GM19238 (cell line): Measurements from ENCODE around the gene ZNF304.
"Not testable (repeated sequence)": the region's sequence is repeated elsewhere in the genome, so short reads cannot be mapped to it uniquely, and the experiment has no call there.

Experiments
- DNase-seq: peaks from one replicate; pipeline ENCODE4 v3.0.0; 2011; ENCODE audit warnings: low spot score; ENCODE audit not compliant: insufficient read length

The ZNF304 gene

GRCh38 chr19:57362419-57362818 lies 11.3 kb downstream of the ZNF304 start:
- DNase-seq = no peak

GRCh38 chr19:57362997-57363687 lies 12.1 kb downstream of the ZNF304 start, which contains the start of the genes TRAPPC2B and ZNF547:
TRAPPC2B (plus strand) TSS chr19:57363551; CDS start chr19:57364834, 1,283 bp downstream.
ZNF547 (plus strand) TSS chr19:57363551; CDS start chr19:57368556, 5,005 bp downstream.
- DNase-seq = peak; percentile 79

DNA sequence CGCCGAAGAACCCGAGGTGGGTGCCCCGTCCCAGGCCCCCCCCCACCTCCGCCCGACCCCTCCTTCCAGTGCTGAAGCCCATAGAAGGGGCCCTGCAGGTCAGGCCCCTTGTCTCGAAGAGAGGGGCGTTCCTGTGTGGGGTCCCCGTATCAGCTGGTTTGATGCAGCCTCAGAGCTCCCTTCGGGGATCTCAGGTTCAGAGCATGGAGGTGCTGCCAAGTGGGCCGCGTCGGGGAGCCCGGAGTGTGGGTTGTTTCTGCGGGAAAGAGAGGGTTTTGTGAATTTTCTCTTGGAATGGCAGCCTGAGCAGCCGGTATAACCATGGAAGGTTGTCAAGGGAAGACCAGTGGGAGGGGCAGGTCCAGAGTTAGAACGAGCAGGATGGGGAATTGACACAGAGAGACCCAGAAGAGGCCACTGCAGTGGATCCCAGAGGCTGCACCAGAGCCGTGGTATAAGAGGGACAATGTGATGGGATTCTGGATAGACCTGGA lies 12.7 kb downstream of the ZNF304 start:
- no peak for DNase-seq

DNA sequence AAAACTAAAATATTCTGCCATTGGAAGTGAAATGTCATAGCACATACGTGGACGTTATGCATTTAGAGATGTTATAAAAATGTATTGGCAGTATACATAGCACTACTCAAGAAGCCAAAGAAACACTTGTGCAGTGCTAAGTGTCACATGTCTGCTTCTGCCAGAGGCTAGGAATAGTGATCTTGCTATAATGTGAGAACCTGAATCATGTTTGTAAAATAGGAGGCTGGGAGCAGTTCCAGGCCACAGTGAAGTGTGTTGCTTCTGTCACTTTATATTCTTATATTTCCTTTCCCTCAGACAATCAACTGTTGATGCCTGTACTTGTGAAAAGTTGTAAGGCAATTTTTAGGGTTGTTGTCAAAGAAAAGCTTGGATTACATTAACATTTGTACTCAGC lies 15.7 kb downstream of the ZNF304 start:
- no peak for DNase-seq

DNA sequence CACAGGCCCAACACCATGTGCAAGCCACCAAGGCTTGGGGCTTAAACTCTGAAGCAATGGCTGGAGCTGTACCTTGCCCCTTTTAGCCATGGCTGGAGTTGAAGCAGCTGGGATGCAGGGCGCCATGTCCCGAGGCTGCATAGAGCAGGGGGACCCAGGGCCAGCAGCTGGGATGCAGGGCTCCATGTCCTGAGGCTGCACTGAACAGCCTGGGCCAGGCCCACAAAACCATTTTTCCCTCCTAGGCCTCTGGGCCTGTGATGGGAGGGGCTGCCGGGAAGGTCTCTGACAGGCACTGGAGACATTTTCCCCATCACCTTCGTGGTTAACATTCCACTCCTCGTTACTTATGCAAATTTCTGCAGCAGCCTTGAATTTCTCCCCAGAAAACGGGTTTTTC lies 23.1 kb downstream of the ZNF304 start:
- DNase-seq = no peak

DNA sequence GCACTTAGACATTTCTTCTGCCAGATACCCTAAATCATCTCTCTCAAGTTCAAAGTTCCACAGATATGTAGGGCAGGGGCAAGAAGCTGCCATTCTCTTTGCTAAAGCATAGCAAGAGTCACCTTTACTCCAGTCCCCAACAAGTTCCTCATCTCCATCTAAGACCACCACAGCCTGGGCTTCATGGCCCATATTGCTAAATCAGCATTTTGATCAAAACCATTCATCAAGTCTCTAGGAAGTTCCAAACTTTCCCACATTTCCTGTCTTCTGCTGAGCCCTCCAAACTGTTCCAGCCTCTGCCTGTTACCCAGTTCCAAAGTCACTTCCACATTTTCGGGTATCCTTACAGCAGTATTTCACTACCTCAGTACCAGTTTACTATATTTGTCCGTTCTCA lies 23.6 kb downstream of the ZNF304 start:
- not testable (repeated sequence) for DNase-seq

DNA sequence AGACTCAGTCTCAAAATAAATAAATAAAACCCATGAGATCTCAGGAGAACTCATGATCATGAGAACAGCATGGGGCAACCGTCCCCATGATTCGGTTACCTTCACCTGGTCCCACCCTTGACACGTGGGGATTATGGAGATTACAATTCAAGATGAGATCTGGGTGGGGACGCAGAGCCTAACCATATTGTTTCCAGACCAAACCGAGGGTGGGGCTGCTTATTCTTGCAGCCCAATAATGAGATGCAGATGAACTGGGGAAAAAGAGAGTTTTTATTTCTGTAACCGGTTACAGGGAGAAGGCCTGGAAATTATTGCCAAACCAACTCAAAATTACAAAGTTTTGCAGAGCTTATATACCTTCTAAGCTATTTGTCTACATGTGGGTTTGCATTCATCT lies 25.1 kb downstream of the ZNF304 start:
- no peak for DNase-seq

DNA sequence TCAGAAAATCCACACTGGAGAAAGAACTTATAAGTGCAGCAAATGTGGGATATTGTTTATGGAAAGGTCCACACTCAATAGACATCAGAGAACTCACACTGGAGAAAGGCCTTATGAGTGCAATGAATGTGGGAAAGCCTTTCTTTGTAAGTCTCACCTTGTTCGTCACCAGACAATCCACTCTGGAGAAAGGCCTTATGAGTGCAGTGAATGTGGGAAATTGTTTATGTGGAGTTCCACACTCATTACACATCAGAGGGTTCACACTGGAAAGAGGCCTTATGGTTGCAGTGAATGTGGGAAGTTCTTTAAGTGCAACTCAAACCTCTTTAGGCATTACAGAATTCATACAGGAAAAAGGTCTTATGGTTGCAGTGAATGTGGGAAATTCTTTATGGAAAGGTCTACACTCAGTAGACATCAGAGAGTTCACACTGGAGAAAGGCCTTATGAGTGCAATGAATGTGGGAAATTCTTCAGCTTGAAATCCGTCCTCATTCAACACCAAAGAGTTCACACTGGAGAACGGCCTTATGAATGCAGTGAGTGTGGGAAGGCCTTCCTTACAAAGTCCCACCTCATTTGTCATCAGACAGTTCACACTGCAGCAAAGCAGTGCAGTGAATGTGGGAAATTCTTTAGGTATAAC lies 26.6 kb downstream of the ZNF304 start:
- no peak for DNase-seq

DNA sequence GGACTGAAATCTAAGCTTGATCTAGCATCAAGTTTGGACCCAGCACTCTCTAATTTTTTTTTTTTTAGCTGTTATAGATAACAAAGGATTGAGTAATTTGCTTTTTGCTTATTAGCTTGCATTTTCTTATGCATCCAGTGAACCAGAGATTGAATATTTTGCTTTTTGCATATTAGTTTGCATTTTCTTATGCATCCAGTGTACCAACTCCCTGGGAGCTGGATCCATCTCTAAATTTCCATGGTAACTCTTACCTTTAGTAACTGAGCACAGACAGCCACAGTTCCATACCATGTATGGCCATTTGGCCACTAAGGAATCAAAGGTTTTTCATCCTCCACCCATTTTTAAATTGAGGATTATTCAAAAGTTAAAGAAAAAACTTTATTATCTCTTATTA lies 29.9 kb downstream of the ZNF304 start:
- no peak for DNase-seq

GRCh38 chr19:57382806-57383488 lies 31.9 kb downstream of the ZNF304 start:
- no peak for DNase-seq

- no peak for DNase-seq
Observed at GRCh38 chr19:57389194-57389729, 38.2 kb downstream of the ZNF304 start.

- peak; percentile 81 for DNase-seq
Observed at GRCh38 chr19:57389730-57390598, 38.9 kb downstream of the ZNF304 start, which contains the start of gene ZNF548. ZNF548 (plus strand) TSS chr19:57389854; CDS start chr19:57390100, 246 bp downstream.

- no peak for DNase-seq
Observed at GRCh38 chr19:57395710-57396109, 44.6 kb downstream of the ZNF304 start.

- no peak for DNase-seq
Observed at GRCh38 chr19:57398868-57399267, 47.8 kb downstream of the ZNF304 start.

- DNase-seq = no peak
Observed at GRCh38 chr19:57403737-57404563, 52.9 kb downstream of the ZNF304 start.

DNA sequence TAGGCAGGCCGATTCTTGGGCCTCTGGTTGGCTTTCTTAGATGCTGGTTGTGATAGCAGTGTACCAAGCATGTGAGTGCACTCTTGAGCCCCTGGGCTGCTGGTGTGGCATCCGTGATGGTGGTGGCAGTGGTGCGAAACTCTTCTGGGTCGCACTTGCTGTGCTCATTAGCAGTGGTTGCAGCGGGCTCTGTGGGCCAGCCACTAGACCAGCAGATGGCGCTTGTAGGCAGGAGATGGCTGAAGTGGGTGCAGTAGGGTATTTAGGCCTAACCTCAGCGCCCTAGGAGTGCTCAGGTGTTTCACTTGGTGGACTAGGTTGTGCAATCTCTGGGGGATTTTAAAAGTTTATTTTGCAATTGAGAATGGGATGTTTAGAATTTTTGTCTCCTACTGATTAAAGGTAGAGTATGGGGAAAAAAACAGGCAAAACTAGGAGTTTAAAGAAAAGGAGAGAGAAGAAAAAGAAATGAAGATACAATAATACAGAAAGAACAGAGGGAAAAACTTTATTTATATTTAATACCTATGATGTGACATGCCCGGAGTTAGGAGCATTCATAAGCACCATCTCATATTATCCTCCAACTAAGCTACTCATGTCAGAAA lies 55.5 kb downstream of the ZNF304 start:
- peak; percentile 51 for DNase-seq
